Epidermal melanocyte (primary cell): ENCODE results near the gene KLHL40.

ENCODE experiments used
- DNase-seq: peaks from one replicate; pipeline ENCODE4 v3.0.0; 2011; ENCODE audit warnings: low spot score; ENCODE audit not compliant: insufficient read length

The KLHL40 gene

DNA sequence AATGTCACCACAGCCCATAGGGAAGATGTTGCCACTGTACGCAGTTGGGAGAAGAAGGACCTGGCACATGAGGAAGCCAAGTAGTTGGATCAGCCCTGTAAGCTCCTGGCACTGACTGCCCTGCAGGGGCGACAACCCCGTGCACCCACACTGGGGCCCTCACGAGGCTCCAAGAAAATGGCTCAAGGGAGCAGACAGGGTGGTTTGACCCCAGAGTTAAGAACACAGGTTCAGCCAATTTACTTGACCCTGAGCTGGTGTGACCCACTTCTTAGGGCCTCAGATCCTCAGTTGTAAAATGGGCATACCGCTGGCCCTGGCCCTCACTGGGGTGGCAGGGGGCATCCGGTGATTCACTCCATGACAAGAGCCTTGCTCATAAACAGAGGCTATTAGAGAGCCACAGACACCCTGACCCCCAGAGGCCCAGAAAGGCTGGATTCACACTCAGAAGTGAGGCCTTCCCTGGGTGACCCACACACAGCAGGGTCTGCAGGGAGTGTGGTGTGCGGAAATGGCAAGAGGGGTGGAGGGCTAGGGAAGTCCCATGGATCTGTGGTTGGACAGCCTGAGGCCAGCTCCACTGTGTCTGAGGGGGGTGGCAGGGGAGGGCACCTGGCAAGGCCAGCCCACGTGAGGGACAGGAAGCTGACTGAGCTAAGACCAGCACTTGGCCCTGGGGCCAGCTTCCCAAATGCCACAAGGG, 19.0 kb downstream of the KLHL40 start:
- DNase-seq, result no peak

DNA sequence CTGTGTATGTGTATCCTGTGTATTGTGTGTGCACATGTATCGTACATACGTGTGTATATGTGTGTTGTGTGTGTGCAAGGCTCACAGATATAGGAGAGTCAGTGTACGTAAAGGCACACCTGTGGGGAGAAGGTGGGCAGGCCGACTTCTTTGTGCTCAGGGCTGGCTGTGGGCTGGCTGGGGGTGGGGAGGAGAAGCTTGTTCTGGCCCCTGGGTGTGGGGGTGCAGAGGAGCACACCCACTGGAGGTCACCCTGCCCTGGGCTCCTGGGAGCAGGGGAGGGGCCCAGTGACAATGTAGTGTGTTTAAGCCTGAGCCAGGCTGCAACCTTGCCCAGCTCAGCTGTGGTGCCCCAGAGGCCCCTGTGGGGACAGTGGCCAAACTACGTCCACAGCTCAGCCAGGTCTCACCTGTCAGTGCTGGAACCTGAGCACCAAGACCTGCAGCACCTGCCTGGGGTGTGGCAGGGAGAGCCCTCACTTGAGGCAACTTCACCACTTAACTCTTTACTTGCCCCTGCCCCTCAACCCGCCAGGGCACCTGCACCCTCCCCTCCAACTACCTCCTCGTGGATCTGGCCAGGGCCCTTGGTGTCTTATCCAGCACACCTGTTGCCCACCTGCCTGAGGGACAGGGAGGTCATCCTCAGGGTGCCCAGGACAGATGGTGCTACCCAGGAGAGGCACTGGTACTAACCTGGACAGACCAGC, 19.9 kb downstream of the KLHL40 start:
- no peak for DNase-seq

DNA sequence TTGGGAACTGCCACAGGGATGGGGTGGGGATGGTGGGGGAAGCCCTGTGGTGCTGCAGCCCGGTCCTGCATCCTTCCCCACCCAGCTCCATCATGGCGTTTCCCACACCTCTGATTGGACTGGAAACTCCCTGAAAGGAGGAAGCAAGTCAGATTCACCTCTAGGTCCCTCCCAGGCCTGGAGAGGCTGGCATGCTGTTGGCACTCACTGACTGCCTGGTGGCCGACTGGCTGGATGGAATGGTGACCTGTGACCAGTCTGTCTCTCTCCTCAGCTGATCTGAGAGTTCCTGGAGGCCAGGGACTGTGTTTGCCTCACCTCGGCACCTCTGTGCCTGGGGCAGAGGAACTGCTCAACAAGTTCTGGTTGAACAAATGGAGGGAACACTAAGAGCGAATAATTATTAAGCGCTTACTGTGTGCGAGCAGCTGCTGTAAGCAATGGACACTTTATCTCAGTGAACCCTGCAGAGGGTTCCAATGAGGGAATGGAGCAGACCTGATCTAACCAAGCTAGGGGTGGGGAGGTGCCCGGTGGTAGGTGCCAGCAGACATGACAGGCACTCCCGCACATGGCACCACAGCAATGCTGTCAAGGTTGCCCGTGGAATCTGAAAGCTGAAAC, 20.7 kb downstream of the KLHL40 start:
- DNase-seq, result no peak

GRCh38 chr3:42706721-42707619, 21.6 kb downstream of the KLHL40 start:
- no peak for DNase-seq

DNA sequence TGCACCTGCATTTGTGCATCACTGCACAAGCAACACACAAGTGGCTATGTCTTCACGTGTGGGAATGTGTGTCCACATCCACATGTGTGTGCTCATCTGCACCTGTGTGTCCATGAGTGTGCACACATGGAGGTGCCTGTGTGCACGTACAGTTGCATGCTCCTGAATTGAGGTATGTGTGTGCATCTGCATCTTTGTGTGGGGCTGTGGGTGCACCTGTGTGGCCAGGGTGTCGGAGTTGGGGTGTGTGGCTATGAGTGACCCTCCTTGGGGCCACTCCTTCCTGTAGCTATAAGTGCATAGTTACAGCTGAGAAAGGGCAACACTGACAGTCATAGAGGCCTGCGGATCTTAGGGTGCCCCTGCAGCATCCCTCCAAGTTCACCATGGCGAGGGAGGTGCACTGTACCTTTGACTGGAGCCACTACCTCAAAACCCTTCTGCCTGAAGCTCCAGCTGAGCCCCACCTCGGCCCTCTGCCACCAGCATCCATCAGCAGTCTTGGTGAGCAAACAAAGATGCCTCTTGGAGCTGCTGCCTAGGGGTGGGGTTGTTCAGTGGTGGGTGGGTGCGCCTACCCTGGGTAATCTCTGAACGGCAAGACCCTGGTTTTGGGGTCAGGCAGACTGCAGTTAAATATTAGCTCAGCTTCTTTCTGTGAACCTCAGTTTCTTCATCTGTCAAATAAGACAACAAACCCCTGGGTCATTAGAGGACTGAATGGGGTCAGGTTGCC, 22.5 kb downstream of the KLHL40 start:
- DNase-seq, result no peak

GRCh38 chr3:42708611-42709151, 23.3 kb downstream of the KLHL40 start:
- DNase-seq, result no peak

- DNase-seq, result no peak
Measured at GRCh38 chr3:42709621-42710020, 24.3 kb downstream of the KLHL40 start.

DNA sequence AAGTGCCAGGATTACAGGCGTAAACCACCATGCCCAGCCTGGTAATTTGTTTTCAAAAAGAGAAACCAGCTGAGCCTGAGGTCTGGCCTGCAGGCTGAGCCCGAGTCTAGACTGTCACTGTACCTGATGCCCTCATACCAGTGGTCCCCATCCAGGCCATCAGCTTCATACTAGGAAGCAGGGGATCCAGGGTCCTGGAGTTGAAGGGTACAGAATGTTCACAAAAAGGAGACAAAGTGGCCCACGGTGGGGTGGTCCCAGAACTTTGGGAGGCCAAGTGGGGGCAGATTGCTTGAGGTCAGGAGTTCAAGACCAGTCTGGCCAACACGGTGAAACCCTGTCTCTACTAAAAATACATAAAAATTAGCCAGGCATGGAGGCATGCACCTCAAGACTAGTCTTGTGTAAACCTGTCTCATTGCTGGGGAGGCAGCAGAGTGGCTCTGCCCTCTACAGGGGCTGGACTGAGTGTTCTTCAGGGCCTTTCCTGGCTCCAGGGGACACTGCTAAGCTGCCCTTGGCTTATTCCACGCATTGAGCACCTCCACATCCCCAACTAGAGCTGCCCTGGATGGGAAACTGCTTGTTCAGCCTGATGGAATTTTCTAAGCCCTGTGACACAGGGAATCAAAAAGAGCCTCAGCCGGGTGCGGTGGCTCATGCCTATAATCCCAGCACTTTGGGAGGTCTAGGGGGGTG, 25.1 kb downstream of the KLHL40 start:
- DNase-seq, result no peak

- no peak for DNase-seq
Measured at GRCh38 chr3:42711491-42712343, 26.4 kb downstream of the KLHL40 start.

GRCh38 chr3:42712344-42712648, 27.0 kb downstream of the KLHL40 start:
- DNase-seq, result no peak

DNA sequence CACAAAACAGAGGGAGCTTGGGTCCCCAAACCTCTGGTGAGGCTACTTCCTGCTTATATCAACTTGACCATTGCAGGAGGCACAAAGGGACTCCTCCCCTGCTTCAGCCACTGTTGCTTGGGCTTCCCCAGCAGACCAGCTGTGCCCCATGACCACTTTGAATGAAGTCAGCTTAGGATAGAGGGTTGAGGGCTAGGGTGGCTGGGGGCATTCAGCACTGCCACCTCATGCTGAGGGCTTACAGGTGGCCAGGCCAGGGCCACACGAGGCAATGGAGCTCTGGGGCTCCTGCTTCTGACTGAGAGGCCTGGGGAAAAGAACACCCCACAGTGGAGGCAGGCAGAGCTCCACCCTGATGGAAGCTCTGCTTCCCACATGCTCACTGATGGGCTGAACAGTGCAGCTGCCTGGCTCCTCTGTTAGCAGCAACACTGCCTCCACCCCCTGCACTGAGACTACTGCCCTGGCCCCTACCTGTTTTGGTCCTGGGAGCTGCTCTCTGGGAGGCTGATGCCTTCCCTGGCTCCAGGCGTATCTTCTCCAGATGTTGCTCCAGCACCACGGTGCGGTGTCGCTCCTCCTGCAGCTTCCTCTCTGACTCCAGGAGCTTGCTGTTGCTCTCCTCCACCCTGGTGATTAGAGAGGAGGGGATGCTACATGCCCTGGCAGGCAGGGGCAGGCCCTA, 27.5 kb downstream of the KLHL40 start:
- DNase-seq, result no peak

DNA sequence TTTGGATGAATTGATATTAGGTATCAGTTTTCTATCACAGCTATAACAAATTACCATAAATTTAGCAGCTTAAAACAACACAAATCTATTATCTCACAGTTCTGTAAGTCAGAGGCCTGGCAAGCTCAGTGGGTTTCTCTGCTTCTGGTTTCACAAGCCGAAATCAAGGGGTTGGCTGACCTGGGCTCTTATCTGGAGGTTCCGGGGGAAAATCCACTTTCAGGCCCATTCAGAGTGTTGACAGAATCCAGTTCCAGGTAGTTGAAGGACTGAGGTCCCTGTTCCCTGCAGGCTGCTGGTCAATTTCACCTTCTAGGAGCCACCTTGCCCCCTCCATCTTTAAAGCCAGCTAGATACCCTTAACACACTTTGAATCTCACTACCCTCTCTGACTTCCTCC, 28.4 kb downstream of the KLHL40 start:
- no peak for DNase-seq

GRCh38 chr3:42714171-42714852, 29.0 kb downstream of the KLHL40 start:
- no peak for DNase-seq

DNA sequence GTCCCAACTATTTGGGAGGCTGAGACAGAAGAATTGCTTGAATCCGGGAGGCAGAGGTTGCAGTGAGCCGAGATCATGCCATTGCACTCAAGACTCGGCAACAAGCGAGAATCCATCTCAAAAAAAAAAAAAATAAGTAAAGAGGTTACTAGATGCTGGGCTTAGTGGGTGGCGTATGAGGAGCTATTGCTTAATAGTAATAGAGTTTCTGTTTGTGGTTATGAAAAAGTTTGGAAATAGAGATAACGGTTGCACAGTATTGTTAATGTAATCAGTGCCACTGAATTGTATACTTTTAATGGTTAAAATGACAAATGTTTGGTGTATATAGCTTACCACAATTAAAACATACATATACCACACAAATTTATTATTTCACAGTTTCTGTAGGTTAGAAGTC, 32.0 kb downstream of the KLHL40 start:
- no peak for DNase-seq

DNA sequence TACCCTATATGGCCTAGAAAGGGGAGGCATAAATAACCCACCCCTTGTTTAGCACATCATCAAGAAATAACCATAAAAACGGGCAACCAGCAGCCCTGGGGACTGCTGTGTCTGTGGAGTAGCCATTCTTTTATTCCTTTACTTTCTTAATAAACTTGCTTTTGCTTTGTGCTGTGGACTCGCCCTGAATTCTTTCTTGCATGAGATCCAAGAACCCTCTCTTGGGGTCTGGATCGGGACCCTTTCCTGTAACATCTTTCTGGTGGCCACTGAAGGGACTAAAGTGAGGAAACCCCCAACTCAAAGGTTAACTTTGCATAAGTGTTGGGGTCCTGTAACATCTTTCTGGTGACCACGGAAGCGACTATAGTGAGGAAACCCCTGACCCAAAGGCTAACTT, 33.0 kb downstream of the KLHL40 start:
- DNase-seq, result no peak

DNA sequence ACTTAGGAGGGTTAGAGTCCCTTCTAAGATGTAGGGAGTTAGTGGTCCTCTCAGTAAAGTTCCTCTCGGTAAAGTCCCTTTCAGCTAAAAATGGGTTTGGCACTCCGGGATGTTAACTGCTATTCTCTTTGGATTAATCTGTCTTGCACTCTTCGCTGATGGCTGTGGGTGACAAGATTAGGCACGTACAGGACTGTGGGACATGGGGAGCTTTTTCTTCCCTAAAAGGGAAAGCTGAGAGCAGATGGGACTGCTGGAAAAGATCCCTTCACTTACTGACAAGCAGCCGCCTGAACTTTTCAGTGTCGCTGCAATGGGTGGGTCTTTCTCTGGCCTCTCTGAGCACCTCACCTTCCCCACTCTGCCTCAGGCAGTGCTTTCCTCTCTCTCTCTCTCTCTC, 33.7 kb downstream of the KLHL40 start:
- no peak for DNase-seq

DNA sequence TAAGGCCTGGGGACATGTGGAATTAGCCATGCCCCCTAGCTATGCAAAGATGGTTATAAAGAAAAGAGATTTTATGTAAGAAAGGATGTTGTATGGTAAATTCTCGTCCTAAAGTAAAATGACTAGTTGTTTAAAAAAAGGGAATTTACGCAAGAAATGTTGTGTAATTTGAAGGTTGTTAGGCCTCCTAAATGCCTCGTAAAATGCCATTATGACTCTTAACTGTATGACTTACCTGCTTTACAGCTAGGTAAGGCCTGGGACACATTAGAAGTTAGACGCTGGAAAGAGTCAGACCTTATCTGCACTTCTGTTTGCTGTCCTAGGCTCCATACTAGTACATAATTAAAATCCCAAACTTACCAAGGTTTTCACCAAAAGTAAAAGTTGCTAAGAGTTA, 34.8 kb downstream of the KLHL40 start:
- DNase-seq, result no peak

GRCh38 chr3:42721690-42722089, 36.4 kb downstream of the KLHL40 start:
- no peak for DNase-seq
